Transverse colon (tissue), 4 donors: ENCODE data around the gene DOCK9.

Experiments used
- CTCF ChIP-seq, 5 experiments: fragments of 200-600 bp in 3 of 5; fragments of 450-650 bp in 2 of 5; sonication (generic) in 3 of 5; IDR thresholded peaks; 1 replicate in 2 of 5; 2 replicates in 3 of 5; pipeline ENCODE4 v1.5.1; 2016 to 2017; ENCODE audit warnings: antibody characterized with exemption in 5 of 5, inconsistent platforms in 3 of 5, mild to moderate bottlenecking in 2 of 5, moderate library complexity in 1 of 5
- EP300 ChIP-seq: sonication (generic); formaldehyde crosslinking; IDR thresholded peaks from one replicate; pipeline ENCODE4 v1.6.1; 2017; ENCODE audit warnings: antibody characterized with exemption, low read depth
- POLR2A ChIP-seq: fragments of 450-650 bp; IDR thresholded peaks from one replicate; pipeline ENCODE4 v1.6.1; 2016; ENCODE audit warnings: antibody characterized with exemption, mild to moderate bottlenecking, moderate library complexity
- POLR2AphosphoS5 ChIP-seq, 3 donors: sonication (generic); formaldehyde crosslinking; IDR thresholded peaks; one replicate each; pipeline ENCODE4 v1.6.1; 2016; ENCODE audit warnings: antibody characterized with exemption in 3 of 3

- no peak for TF ChIP-seq CTCF (IDR thresholded peaks at IDR 0.05)
- no peak for TF ChIP-seq POLR2AphosphoS5 (IDR thresholded peaks at IDR 0.05)
- no peak for TF ChIP-seq EP300
- TF ChIP-seq POLR2A: no peak
Measured at GRCh38 chr13:98938801-98939200, 39.1 kb downstream of the DOCK9 start.
